Activated effector memory CD4-positive, alpha-beta T cell treated with Interleukin-2 at 50 U/mL for 16 hours (primary cell): ENCODE results near the gene EIF3L.
A peak's percentile ranks its signal among the peaks of the same experiment; 100 is the strongest.

Source experiments
- DNase-seq: peaks from one replicate; pipeline ENCODE4 v3.0.0-alpha.2; 2020

EIF3L gene

DNA sequence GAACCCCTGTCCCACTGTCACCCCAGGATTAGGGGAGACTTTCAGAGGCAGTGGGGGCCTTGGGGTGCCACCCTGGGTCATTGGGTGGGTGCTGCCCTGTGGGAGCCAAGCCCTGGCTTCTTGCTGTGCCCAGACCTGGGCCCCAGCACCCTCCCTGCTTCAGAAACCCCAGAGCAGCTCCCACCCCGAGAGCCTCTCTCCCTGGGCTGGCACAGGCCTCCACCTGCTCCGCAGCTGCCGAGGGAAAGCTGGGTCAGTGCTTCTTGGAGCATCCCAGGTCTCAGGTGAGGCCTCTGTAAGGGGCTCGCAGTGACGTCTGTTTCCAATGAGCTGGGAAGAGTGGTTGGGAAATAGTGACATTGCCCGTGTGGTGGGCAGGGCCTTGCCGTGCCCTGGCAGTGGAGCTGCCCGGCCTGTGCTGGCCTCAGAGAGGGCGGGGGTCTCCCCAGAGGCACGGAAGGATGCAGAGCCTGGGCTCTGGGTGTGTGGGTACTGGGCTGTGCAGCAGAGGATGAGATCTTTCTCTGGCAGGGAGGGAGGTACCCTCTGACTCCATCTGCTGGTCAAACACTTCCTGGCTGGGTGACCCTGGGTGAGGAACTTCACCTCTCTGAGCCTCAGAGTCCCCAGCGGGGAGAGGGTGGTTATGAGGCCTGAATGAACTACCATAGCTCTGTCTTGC lies 81.2 kb downstream of the EIF3L start:
- DNase-seq = no peak

DNA sequence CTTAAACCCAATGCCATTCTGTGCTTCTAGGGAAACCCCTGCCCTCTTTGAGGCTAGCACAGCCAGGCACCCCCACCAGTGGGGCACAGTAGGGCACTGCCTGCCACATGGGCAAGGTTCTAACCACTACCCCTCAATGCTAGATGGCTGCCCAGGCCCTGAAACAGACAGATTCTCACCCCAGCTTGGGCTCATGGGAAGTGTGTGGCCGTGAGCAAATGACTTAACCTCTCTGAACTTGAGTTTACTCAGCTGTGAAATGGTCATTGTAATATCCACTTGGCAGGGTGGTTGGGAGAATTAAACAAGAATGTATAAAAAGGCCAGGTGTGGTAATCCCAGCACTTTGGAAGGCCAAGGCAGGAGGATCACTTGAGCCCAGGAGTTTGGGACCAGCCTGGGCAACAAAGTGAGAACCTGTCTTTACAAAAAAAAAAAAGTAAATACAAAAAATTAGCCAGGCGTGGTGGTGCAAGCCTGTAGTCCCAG lies 81.8 kb downstream of the EIF3L start:
- DNase-seq = no peak

DNA sequence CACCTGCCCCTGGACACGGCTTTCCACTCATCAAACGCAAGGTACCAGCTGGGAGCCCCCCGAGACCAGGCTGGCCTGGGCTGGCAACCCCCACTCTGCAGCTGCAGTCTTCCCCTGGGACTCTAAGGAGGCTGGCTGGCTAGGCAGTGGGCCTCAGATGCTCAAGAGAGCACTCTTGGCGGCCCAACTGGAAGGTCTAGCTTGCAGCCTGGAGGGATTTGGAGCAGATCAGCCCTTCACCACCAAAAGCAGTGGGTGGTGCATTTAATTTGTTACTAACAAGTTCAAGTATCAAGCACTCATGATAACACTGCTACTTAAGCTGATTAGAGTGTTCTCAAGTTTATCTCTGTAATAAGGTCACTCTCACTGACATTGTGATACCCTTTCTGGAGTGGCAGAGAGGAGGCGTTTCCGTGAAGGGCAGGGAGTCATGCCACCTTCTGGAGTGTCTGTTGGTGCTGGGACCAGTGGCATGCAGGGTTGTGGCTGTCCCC lies 82.7 kb downstream of the EIF3L start:
- no peak for DNase-seq

DNA sequence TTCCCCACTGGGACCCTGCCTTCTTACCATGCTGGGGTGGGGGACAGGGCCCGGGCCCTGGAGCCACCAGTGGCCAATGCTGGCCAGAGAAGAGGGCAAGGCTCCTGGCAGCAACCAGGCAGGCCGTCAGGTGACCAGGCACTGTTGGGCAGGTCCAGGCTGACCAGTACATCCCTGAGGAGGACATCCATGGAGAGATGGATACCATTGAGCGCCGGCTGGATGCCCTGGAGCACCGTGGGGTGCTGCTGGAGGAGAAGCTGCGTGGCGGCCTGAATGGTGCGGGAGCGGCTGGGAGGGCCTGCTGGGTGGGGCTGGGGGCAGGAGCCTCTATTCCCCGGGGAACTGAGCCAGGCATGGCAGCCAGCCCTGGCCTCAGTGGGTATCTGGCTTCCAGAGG lies 83.2 kb downstream of the EIF3L start:
- no peak for DNase-seq

DNA sequence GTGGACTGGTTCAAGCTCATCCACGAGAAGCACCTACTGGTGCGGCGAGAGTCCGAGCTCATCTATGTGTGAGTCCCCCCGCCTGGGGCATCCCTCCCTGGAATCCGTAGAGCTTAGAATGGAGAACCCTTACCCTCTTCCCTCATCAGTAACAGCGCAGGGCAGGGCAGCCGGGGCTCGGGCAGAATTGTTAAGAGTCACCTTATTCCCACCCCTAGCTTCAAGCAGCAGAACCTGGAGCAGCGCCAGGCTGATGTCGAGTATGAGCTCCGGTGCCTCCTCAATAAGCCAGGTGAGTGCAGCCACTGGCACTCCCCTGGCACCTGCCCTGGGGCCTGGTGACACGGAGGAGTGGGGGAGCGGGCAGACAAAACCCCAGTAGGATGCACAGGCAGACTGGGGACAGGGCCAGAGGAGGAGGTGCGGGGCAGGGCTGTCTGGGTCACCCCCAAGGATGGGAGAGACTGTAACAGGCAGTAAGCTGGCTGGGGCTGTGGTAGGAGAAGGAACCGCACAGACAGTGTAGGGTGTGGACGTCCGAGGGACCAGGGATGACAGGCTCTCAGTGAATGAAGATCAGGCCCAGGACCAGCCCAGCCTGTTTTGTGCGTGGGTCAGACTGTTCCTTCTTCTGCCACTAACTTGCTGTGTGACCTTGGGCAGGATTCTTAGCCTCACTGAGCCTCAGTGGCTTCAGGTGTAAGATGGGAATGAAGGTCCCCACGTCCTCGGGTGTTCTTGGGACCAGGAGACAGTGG lies 83.8 kb downstream of the EIF3L start:
- no peak for DNase-seq

DNA sequence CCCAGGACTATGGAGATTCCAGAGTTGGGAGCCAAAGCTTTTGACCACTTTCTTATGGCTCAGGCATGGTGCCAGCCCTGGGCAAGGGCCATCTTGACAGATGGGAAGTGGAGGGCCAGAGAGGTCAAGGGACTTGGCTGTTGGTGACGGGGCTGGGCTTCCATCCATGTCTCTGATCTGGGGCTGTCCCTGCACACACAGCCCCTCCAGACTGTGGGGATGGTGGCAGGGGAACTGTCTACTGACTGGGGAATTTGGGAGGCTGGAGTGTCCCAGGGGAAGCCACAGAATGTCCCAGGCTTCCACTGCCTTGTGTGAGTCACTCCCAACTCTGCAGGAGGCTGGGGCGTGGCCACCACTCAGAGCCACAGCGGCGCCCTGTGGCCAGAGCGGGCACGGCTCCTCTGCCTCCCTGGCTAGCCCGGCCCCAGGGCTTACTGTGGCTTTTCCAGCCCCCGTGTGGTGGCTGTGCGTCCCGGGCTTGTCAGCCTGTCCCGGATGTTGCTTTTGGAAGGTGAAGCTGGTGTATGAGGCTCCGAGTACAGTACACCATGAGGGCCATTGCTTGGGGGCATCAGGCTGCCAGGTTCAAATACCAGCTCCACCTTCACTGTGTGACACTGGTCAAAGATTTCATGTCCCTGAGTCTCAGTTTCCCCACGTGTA lies 84.6 kb downstream of the EIF3L start:
- peak; percentile 71 for DNase-seq
